GM21786 (cell line): ENCODE data around the gene NFKBIE.

Experiments used
- ATAC-seq: cut with Tn5 transposase; IDR thresholded peaks from one replicate; pipeline ENCODE4 v1.9.1; 2021; ENCODE audit not compliant: unreplicated experiment

Gene NFKBIE

GRCh38 chr6:44298055-44298803, 32.9 kb upstream of the NFKBIE start:
- no peak for ATAC-seq

- no peak for ATAC-seq
Measured at GRCh38 chr6:44297063-44298038, 32.0 kb upstream of the NFKBIE start.

- ATAC-seq: no peak
Measured at GRCh38 chr6:44294832-44295791, 29.8 kb upstream of the NFKBIE start.

- ATAC-seq: no peak
Measured at GRCh38 chr6:44292661-44293365, 27.5 kb upstream of the NFKBIE start.

- no peak for ATAC-seq
Measured at GRCh38 chr6:44291841-44292240, 26.5 kb upstream of the NFKBIE start.

- no peak for ATAC-seq
Measured at GRCh38 chr6:44289726-44290260, 24.4 kb upstream of the NFKBIE start.

GRCh38 chr6:44286747-44287146, 21.4 kb upstream of the NFKBIE start:
- no peak for ATAC-seq

- ATAC-seq: no peak
Measured at GRCh38 chr6:44286285-44286565, 20.9 kb upstream of the NFKBIE start.

- no peak for ATAC-seq
Measured at GRCh38 chr6:44285552-44286284, 20.4 kb upstream of the NFKBIE start.

- no peak for ATAC-seq
Measured at GRCh38 chr6:44284867-44285266, 19.5 kb upstream of the NFKBIE start.

- no peak for ATAC-seq
Measured at GRCh38 chr6:44284121-44284520, 18.8 kb upstream of the NFKBIE start.

- ATAC-seq: no peak
Measured at GRCh38 chr6:44278774-44279697, 13.7 kb upstream of the NFKBIE start.

GRCh38 chr6:44278315-44278714, 13.0 kb upstream of the NFKBIE start:
- ATAC-seq: no peak

- ATAC-seq: no peak
Measured at GRCh38 chr6:44277763-44278162, 12.4 kb upstream of the NFKBIE start.

GRCh38 chr6:44276667-44277640, 11.6 kb upstream of the NFKBIE start:
- no peak for ATAC-seq

- ATAC-seq: no peak
Measured at GRCh38 chr6:44275749-44276648, 10.6 kb upstream of the NFKBIE start.
